Limb (tissue), 2 donors: ENCODE results near the gene OLFML2B.

Source experiments
- DNase-seq, 2 donors: peaks; one replicate each; pipeline ENCODE4 v3.0.0-alpha.2; 2016; ENCODE audit errors: extremely low spot score in 2 of 2

OLFML2B gene

GRCh38 chr1:161946071-161946987 is 77.3 kb downstream of the OLFML2B start:
- no peak for DNase-seq

DNA sequence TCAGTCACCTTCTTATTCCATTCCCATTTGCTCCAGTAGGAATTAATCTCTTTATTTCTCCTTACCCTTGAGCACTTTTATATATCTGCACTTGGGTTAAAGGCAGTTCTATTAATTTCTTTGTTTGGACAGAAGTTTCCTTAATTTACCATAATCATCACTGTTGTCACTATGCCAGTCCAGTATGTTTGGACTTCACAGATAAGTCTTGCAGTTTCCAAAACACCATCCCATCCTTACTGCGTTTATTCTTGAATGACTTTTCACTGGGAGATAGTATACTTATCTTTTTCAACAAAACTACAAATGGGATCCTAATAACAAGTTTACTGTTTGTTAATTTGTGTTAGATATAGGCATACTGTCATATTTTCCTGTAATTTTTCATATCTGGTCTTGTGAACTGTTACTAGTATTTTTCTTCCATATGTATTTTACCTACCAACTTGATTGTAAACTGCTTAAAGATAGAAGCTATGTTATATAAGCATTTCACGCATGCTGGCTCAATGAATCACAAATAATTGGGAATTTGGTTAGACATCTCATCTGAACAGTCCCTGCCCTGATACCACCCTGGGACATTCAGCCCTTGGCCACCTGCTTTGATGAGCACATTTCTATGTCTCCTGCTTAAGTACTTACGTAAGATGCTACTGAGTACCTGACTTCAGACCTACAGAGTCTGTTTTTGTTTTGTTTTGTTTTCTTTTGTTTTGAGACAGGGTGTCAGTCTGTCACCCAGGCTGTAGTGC is 78.2 kb downstream of the OLFML2B start:
- no peak for DNase-seq

DNA sequence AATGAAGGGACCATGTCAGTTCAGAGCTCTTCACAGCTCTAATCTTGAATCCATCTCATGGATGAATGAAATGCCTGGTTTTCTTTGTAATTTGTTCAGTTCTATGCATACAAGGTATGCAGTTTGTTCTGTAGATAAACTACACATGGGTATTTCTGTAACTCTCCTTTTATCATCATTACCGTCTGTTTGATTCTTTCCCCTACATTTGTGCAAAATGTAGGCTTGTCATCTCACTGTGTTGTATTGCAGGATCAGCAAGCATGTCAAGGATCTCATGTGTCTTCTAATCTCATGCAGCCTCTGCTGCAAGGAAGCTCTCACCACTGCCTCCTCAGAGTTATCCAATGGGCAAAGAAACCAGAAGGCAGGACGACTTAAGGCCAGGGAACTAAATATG is 79.3 kb downstream of the OLFML2B start:
- DNase-seq: no peak

DNA sequence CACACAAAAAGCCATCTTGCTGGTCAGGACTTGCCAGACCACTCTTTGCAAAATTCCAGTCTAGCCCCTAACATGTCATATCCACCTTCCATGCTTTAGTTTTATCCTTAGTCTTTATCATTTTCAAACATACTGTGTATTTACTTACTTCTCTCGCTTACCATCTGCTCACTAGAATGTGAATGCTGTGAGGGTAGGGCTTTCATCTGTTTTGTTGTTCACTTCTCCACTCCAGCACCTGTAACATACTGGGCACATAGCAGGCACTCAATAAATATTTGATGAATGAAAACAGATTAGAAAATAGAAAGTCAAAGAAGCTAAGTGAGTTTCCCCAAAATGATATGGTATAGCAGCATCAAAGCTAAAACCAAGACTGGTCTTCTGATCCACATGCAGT is 79.9 kb downstream of the OLFML2B start:
- DNase-seq: no peak

DNA sequence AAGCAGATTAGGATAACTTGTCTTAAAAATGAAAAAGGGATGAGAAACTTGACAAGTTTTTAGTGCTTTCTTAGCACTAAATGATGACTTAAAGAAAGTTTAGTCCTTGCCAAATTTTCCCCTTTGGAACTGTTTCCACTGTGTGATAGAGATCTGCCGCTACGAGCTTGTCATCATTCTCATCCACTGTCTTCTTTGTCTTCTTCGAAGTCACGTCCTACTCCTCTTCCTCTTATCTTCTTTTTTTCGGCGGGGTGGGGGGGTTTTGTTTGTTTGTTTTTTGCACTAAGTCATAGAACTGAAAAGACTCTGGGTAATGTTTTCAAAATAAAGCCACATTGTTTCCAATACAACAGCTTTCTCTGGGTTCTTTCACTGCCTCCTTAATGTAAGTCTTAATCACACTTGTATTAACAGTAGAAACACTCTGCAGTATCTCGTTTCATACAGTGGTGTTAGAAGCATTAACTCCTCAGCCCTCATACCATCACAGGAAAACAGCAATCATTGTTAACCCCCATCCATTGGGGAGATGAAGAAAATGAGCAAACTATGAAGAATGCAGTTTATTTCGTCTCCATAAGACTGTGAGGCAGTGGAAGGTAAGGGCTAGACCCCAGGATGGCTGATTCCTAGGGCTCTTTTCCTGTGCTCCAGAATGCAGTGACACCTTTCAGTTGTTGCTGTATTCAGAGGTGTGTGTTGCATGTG is 81.8 kb downstream of the OLFML2B start:
- no peak for DNase-seq

GRCh38 chr1:161940866-161941591 is 82.6 kb downstream of the OLFML2B start:
- DNase-seq: no peak

DNA sequence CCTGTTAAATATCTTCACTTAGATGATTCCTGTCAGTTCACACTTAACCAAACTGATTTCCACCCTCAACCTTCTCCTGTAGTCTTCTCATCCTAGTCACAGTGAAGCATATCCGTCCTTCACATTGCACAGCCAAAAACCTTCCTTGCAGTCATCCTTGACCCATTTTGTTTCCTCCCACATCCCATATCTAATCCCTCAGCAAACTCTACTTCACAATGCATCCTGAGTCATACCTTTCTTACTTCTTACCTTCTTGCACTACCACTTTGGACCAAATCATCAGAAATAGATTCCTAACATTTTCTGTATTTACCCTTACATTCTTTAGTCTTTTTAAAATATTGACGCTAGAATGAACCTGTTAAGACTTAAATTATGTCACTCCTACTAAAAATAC is 86.9 kb downstream of the OLFML2B start:
- DNase-seq: no peak

DNA sequence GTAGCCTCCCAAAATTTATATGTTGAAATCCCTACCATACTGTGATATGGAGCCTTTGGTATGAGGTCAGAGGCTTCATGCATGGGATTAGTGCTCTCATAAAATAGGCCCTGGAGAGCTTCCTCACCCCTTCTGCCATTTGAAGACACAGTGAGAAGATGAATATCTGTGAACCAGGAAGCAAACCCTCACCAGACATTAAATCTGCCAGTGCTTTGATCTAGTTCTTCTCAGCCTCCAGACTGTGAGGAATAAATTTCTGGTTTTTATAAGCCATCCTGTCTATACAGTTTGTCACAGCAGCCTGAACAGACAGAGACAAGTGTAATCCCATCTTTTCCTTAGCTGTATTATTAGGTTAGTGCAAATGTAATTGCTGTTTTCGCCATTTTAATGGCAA is 88.4 kb downstream of the OLFML2B start:
- no peak for DNase-seq

DNA sequence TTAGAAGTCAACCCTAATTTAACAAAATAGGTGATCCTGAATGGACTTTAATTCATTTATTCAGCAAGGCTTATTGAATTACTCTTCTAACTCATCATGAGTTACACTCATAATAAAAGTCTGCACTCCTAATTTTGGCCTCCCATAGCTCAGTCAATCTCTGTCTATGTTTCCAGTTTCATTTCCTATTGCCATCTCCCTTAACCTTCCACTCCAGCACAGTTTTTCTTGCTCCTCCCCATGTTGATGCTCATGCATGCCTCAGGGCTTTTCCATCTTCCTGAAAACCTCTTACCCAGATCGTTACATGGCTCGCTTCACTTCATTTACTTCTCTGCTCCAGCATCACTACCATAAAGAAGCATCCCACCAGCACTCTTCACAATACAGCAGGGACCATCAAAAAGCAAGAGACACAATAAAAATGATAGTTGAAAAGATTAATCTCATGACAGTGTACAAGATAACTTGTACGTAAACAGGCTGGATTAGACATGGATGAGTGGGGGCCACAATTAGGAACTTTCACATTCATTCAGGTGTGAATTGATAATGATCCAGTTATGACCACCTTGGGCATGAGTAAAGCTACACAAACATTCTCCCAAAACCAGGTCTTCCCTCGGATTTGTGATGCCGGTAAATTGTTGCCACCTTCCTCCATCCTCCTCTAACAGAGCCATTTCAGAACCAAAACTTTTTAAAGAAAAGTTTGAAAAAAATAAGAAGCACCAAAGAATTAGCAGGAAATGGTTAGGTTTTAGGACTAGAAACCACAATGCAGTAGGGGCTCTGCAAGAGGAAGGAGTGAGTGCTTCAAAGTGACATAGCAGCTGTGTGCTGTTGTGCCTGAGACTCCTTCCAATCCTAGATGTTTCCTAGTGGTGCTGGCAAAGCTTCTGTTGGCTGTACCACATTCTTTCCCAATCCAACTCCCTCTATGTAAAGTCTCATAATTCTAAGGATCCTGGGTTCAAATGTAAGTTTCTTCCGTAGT is 89.8 kb downstream of the OLFML2B start:
- no peak for DNase-seq
